Measurements from ENCODE around the gene SHC1.

DNA sequence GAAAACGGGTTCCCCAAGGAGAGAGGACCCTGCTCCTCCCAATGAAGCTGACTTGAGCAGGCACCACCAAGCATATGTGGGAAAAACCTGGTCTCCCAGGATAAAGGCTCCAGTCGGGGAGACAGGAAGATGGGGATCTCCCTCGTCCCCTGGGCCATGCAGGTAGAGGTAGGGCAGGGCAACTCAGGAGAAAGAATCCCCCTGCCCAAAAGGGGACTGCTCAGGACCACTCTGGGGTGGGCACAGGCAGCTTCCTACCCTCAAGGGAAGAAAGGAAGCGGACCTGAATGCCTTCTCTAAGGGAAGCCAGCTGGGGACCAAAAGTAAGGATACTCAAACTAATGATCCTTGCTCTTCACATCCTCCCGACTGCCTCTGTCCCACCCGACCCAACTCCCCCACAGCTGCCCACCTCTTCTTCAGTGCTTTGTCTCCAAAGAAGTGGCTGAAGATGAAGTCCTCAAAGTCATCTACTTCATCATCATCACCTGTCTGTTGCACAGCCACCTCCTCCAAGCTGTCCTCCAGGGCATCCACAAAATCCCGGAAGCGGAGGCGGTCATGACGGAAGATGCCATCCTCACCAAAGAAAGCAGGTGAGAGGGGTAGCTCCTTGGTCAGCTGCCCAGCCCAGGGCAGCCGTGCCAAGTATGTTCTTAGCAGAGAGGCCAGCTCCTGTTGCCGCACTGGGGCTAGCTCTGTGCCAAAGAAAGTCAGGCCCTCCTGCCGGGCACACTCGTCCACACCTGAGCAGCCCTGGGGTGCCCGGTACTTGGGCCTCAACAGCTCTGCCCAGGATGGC is 25.2 kb downstream of the SHC1 start:
- TF ChIP-seq, protein P1, sequence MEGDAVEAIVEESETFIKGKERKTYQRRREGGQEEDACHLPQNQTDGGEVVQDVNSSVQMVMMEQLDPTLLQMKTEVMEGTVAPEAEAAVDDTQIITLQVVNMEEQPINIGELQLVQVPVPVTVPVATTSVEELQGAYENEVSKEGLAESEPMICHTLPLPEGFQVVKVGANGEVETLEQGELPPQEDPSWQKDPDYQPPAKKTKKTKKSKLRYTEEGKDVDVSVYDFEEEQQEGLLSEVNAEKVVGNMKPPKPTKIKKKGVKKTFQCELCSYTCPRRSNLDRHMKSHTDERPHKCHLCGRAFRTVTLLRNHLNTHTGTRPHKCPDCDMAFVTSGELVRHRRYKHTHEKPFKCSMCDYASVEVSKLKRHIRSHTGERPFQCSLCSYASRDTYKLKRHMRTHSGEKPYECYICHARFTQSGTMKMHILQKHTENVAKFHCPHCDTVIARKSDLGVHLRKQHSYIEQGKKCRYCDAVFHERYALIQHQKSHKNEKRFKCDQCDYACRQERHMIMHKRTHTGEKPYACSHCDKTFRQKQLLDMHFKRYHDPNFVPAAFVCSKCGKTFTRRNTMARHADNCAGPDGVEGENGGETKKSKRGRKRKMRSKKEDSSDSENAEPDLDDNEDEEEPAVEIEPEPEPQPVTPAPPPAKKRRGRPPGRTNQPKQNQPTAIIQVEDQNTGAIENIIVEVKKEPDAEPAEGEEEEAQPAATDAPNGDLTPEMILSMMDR (conservative IDR thresholded peaks at IDR 0.05; ENCODE audit: low read depth in 2 of 2) = no peak
- TF ChIP-seq POLR2AphosphoS5 (IDR thresholded peaks at IDR 0.05; ENCODE audit: low read depth) (no peak), EZH2 (IDR thresholded peaks at IDR 0.05; ENCODE audit: low read depth, unreplicated experiment) (no peak), EZH2phosphoT487 (IDR thresholded peaks at IDR 0.05; ENCODE audit: unreplicated experiment) (no peak), ZNF114 (CRISPR knock-in tag; IDR thresholded peaks at IDR 0.05) (no peak), CREB1 (CRISPR knock-in tag; IDR thresholded peaks at IDR 0.05; ENCODE audit: low read depth) (no peak), JUNB (IDR thresholded peaks at IDR 0.05; ENCODE audit: unreplicated experiment) (no peak)
- TF ChIP-seq, protein P2, sequence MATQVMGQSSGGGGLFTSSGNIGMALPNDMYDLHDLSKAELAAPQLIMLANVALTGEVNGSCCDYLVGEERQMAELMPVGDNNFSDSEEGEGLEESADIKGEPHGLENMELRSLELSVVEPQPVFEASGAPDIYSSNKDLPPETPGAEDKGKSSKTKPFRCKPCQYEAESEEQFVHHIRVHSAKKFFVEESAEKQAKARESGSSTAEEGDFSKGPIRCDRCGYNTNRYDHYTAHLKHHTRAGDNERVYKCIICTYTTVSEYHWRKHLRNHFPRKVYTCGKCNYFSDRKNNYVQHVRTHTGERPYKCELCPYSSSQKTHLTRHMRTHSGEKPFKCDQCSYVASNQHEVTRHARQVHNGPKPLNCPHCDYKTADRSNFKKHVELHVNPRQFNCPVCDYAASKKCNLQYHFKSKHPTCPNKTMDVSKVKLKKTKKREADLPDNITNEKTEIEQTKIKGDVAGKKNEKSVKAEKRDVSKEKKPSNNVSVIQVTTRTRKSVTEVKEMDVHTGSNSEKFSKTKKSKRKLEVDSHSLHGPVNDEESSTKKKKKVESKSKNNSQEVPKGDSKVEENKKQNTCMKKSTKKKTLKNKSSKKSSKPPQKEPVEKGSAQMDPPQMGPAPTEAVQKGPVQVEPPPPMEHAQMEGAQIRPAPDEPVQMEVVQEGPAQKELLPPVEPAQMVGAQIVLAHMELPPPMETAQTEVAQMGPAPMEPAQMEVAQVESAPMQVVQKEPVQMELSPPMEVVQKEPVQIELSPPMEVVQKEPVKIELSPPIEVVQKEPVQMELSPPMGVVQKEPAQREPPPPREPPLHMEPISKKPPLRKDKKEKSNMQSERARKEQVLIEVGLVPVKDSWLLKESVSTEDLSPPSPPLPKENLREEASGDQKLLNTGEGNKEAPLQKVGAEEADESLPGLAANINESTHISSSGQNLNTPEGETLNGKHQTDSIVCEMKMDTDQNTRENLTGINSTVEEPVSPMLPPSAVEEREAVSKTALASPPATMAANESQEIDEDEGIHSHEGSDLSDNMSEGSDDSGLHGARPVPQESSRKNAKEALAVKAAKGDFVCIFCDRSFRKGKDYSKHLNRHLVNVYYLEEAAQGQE (IDR thresholded peaks at IDR 0.05; ENCODE audit: unreplicated experiment) = no peak
